Fibroblast of pulmonary artery (primary cell): ENCODE data around the gene ROBO1.
A peak's percentile ranks its signal among the peaks of the same experiment; 100 is the strongest.

ENCODE experiments used
- DNase-seq: peaks from one replicate; pipeline ENCODE4 v3.0.0-alpha.2; 2010; ENCODE audit warnings: low read depth
- H3K4me3 ChIP-seq: replicated peaks from 2 replicates; pipeline ENCODE4 v1.5.1; 2011; ENCODE audit warnings: low read depth, mild to moderate bottlenecking, control low read depth, low read length, moderate library complexity
- CTCF ChIP-seq: IDR thresholded peaks from 2 replicates; pipeline ENCODE4 v1.5.1; 2011; ENCODE audit warnings: mild to moderate bottlenecking, control low read depth, low read length, inconsistent platforms; ENCODE audit errors: missing control alignments

The ROBO1 gene

GRCh38 chr3:78749056-78749455, 1018.7 kb downstream of the ROBO1 start:
- no peak for TF ChIP-seq CTCF
- DNase-seq, result no peak
- H3K4me3 ChIP-seq, result no peak overlapping the region

- no peak for DNase-seq
- no peak for TF ChIP-seq CTCF
- H3K4me3 ChIP-seq, result no peak overlapping the region
These were observed 1022.0 kb downstream of the ROBO1 start for GRCh38 chr3:78745847-78746246.

GRCh38 chr3:78742491-78742890, 1025.3 kb downstream of the ROBO1 start:
- no peak for TF ChIP-seq CTCF
- H3K4me3 ChIP-seq, result no peak overlapping the region
- no peak for DNase-seq

- TF ChIP-seq CTCF, result no peak
- no peak for DNase-seq
- H3K4me3 ChIP-seq, result no peak overlapping the region
These were observed 1025.8 kb downstream of the ROBO1 start for GRCh38 chr3:78742041-78742440.

- peak; percentile 66 for TF ChIP-seq CTCF
- H3K4me3 ChIP-seq, result no peak overlapping the region
- no peak for DNase-seq
These were observed 1026.6 kb downstream of the ROBO1 start for GRCh38 chr3:78741066-78741645.

GRCh38 chr3:78738833-78739232, 1029.0 kb downstream of the ROBO1 start:
- no peak overlapping the region for H3K4me3 ChIP-seq
- no peak for DNase-seq
- TF ChIP-seq CTCF, result no peak

GRCh38 chr3:78737988-78738387, 1029.8 kb downstream of the ROBO1 start:
- peak; percentile 62 for DNase-seq
- TF ChIP-seq CTCF, result no peak
- H3K4me3 ChIP-seq, result no peak overlapping the region
